ENCODE results near the gene GRM1.

The GRM1 gene

DNA sequence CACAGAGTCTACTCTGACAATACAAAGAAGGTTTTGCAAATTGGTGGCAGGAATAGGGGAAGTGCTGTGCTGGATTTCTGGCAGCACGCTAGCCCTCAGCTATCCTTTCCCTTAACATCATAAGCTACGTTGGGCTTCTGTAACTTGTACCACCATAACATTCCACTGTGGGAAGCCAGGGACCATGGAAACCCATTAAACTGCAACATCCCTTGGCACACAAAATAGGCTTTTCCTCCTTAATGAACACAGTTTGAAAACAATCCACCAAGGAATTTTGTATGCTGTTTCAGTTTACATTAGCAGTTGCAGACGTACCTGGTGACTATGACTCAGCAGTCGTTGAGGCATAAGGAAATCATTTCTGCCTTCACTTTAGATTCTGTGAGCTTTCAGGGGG is 310.9 kb downstream of the GRM1 start:
- DNase-seq, result no peak

DNA sequence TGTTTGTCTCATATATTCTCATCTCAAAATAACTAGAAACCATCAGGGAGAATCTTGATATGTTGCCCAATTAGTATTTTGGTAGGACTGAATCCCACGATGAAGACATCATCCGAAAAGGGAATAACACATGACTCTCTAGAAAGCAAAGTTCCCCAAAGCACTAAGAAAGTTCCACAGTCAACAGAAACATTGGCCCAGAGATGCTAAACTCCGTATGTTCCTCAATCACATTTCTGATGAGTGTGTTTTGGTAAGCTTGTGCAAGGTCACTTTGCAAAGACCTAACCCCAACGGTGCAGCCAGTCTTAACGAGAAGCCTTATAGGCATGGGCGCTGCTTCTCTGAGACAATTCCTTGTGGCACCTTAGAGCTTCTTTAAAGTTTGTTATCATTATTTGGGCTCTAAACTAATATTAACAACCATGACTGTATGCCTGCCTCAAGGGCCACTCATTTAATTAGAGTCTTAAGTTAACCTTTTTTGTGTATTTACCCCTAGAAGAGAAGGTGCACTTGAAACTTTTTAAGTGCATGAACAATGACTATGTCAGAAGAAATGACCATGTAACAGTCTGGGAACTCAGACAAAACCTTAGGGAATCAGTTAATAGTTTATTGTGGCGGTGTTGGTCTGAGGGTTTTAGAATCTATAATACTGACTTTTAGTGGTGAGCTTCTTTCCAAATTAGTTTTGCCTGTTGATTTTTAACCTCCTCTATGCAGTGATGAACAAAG is 312.8 kb downstream of the GRM1 start:
- DNase-seq, result no peak

DNA sequence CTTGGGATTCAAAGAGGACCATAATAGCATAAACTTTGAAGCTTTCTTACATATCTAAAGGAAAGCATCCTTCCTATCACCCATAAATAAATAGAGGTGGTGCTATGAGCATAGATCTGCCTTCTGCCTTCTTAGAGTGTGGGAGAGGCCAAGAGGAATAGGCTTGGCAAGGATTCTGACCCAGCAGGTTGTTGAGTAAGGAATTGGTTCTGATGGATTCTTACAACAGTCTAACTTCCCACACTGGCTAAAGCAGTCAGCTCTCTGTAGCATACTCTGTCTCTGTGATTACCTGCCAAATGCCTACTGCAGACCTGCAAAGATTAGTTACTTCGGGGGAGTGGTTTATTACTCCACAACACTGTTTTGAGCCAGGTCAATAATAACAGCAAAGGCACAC is 316.7 kb downstream of the GRM1 start:
- DNase-seq, result no peak

DNA sequence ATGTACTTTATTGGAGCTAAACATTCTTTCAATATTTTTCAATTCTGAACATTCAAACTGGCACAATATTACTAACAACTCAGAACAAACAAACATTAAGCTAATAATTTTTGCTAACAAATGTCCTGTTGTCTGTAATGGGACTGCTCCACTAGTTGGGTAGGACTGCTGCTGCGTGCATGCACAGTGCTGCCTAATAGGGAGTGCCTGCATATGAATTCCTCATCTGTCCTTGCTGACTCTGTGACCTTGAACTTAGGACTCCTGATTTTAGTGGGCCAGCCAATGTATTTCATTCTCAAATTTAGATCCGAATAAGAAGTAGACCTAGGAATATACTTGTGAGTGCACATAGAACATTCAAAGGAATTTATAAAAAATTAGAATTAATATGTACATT is 318.2 kb downstream of the GRM1 start:
- no peak for DNase-seq

DNA sequence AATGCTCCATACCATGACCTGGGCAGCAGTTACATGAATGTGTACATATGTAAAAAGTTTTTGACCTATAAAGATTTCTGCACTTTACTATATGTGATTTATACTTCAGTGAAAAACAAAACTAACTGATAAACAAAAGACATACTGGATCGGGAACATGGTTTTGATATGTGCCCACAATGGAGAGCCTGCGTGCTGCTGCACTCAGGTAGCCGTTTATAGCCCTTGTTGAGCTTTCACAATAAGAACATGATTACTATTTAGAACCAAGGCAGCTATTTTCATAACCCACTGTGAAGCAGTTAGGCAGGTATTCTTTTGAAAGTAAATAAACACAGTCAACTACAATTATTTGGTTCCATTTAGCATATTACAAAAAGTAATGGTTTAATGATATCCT is 318.8 kb downstream of the GRM1 start:
- no peak for DNase-seq

DNA sequence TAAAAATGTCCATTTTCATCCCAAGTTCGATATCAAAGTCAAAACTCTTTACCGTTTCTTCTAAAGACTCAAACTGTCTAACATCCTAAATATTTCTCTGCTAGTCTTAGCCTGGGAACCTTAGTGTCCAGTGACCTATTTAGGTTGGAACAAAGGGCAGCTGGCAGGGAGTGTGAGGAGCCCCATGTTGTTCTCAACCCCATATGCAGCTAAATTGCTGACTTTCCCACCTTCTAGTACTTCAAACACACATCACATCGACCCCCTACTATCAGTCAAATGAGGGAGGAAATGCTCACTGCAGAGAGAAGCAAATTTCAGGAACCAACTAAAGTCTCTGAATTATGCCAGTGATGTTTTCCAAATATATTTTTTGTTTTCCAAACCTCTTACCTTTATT is 322.2 kb downstream of the GRM1 start:
- DNase-seq, result no peak

DNA sequence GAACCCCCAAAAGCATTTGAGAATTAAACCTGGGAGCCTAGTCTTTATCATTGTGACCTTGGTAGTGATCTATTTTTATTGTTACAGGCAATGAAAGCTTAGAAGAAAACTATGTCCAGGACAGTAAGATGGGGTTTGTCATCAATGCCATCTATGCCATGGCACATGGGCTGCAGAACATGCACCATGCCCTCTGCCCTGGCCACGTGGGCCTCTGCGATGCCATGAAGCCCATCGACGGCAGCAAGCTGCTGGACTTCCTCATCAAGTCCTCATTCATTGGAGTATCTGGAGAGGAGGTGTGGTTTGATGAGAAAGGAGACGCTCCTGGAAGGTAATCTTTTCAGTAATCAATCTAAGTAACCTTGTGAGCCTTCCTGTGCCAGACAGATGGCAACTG is 323.3 kb downstream of the GRM1 start:
- no peak for DNase-seq

DNA sequence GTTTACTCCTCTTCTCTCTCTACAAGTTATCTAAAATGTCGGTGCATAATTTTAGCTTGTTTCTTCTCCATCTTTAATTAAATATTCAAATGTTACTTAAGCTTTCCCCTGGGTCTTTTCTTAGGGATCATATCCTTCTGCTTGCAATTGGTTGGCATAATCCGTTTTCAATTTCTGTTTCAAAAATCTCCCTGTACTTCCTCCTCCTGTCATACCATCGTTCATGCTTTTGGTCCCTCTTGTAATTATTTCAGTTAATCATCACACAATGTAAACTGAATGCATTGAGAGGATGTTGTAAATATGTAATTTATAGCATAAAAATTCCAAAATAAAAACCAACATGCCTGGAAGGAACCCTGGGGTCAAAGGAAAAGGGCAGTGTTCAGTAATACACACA is 325.6 kb downstream of the GRM1 start:
- DNase-seq, result no peak

DNA sequence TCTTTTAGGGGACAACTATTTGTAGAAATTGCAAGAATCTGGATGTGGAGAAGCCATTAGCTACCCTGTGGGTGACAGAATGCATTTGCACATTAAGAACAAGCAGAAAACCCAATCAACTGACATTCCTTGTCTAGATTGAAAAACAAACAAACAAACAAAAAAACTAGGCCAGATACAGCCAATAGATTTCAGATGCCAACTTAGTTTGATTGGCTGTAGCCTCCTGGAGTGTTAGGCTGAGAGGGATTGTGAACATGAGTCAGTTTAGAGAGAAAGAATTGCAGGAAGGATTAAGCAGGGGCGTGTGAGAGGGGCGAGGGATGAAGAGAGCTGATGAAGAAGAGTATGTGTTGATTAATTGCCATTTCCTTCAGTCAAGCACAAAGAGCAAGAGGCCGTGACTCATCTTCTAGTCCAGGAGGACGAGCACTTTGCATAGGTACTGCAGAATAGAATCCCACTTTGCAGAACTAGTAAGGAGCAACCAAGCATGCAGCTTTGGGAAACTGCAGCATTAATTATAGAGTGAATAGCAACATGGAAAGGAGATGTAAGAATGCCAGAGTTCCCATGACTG is 326.7 kb downstream of the GRM1 start:
- no peak for DNase-seq

DNA sequence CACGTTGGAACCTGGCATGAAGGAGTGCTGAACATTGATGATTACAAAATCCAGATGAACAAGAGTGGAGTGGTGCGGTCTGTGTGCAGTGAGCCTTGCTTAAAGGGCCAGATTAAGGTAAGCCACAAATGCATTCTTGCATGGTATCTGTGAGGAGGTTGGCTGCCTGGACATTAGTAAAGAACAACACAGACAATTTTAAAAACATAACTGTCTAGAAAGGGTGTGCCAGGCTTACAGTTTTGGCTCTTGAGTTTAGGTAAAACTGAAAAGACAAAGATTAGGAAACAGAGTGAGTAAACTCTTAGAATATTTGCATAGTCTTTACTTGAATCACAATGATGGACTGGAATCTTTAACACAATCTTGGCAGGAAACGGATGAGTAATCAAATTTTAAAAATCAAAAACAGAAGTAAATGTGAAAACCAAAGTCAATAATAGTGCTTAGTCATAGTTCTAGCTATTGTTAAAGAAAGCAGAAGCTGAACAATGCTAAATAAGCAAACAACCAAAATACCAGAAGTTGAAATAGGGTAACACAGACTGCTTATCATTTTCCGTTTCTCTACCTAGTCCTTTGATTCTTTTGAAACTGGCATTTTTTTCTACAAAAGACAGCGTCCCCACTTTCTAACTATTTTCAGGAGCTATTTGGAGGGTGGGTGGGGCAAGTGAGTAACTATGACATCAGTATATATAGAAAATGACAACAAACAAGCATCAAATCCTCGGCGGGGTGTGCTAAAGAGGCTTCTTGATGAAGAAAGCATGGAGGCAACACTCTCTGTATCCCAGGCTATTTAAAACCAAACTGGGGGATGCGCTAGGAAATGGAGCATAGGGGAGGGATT is 328.9 kb downstream of the GRM1 start:
- DNase-seq, result no peak

DNA sequence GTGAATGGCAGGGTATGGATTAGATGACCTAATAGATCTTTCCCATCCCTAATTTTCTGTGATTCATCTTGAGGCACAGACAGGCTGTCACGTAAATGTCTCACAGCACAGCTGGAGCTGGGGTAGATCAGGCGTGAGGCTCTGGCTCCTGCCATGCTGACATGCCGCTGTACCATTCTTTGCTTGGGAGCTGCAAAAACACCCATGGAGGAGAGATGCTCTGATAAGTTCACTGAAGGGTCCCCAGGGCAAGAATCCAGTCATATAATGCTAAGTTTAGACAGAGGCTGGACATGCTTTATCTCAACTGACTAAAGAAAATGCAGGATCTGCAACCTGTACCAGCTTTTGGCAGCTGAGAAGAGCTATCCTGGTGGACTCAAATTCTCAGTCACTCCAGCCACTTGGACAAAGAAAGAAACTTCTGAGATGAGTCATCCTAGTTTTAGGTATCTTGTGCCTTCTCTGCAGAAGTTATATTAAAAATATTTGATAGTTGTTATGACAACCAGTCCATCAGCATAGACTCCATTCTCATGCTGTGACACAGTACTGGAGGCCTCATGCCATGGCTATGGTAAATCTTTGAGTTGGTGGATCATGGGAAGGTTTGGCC is 329.7 kb downstream of the GRM1 start:
- DNase-seq, result no peak

DNA sequence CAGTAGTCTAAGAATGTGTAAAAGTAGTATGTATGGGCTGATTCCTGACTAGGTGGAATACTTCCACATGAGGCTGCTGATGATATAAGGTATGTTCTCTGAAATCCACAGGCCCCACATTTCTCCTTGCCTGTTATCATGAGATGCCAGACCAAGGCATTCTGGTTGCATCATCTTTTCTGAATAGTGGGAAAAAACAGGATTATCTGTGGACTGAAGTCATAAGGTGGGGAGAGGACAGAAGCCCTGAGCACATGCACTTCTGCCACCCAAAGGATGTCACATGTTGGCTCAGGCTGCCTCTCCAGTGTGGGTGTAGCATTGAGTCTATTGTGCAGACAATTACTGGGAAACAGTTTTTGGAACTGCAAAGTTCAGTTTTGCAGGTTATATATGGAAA is 330.3 kb downstream of the GRM1 start:
- DNase-seq, result no peak

DNA sequence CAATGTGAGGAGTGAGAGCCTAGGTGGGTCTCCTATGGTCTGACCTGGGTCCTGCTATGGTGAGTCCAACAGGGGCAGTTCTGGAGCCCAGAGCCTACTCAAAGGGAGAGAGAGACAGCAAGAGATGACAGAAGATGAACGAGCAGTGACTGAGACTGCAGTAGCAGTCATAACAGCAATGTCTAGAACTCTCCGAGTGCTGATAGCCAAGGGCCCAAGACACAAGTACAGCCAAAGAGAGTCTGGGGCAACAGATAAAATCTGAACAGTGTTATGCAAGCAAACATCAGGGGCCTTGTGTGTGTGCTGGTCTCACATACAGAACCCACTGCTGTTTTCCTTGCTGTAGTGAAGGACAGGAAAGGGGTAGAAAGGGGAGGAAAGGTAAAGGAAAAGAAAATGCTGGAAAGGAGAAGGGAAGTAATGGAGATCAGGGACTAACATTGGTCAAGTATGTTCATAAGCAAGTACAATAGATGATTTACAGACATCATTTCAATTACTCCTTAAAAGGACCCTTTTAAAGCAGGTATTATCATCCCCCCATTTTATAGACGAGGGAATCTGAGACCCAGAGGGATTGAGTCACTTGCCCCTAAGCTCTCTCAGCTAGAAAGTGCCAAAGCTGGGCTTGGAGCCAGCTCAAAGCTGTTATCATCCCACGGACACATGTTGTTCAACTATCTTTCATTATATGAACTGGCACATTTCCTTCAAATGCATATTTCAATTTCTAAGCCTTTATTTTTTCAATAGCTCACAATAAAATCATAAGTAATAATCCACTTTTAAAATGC is 332.5 kb downstream of the GRM1 start:
- no peak for DNase-seq

DNA sequence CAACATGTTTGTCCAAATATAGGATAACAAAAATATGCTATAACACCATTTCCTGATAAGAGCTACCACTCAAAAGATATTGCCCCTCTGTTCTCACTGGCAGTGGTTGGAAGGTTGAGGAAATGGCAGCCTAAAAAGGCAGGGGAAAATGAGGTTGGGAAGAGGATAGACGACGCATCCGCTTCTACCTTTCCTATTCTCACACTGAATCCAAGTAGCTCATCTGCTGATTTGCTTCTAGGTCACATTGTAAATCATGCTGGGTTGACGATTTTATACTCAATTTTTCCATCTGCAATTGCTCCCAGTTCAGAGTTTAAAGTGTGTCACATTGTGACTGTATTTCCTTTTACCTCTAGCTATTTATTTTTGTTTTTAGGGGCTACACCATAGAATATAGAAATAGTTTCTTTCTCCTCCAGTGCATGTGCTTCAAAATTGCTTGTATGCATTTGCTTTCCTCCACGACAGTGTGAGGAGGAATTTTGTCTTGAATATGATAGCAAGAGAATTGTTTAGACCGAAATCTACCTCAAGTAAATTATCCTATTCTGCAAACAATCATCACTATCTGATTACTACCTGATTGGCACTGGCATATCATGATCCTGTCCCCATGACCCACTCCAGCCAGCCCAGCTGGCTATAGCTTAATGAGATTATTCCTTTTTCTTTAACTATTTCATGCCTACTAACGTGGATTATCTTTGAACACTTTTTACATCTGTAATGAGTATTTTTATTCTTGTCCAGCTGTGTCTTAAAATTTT is 335.2 kb downstream of the GRM1 start:
- DNase-seq, result no peak

DNA sequence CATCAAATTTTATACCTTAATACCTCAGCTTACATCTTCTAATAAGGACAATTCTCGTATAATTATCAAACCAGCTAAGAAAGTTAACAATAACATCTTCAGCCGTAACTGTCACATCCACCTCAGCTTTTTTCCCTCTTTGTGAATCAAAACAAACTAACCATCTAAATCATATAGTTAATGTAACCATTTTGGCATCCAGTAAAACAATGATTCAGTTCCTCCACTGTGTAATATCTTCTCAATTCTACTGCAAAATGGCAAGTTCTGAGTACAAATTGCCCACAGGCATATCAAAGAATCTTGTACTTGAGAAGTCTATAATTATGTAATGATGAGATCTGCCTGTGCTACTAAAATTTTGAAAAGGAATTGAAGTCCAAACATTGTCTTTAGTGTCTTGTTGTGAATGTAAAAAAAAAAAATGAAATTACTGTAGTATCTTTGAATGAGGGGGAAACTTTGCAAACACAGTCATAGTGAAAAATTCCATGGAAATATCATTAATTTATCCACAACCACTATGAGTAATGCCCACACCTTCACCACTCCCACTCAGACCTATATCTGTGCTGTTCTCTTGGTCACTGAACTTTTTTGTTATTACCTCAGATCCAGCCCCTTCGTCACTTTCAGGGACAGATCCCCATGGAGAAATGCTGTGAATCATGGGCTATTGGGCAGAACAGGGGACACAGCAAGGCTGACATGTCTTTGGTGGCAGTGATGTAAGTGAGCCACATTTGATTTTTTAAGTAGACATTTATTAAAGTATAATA is 336.1 kb downstream of the GRM1 start:
- no peak for DNase-seq

DNA sequence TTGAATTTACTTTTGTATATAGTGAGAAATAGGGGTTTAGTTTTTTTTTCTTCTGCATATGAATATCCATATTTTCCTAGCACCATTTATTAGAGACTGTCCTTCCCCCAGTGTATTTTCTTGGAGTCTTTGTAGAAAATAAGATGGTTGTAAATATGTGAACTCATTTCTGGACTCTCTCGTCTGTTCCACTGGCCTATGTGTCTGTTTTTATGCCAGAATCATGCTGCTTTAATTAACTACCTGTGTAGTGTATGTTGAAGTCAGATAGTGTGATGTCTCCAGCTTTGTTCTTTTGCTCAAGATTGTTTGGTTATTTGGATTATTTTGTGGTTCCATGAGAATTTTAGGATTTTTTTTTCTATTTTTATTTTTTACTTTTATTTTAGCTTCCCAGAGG is 338.2 kb downstream of the GRM1 start:
- no peak for DNase-seq

DNA sequence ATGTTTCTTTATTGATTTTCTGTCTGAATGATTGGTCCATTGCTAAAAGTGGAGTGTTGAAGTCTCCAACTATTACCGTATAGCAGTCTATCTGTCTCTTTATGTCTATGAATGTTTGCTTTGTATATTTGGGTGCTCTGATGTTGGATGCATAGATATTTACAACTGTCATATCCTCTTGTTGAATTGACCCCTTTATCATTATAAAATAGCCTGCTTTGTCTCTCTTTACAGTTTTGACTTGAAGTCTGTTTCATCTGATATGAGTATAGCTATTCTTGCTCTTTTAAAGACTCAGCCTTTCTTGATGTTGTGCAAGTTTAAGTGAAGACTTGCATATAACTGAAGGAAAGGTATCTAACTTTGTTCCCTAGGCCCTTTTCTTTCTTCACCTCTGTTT is 341.0 kb downstream of the GRM1 start:
- no peak for DNase-seq

DNA sequence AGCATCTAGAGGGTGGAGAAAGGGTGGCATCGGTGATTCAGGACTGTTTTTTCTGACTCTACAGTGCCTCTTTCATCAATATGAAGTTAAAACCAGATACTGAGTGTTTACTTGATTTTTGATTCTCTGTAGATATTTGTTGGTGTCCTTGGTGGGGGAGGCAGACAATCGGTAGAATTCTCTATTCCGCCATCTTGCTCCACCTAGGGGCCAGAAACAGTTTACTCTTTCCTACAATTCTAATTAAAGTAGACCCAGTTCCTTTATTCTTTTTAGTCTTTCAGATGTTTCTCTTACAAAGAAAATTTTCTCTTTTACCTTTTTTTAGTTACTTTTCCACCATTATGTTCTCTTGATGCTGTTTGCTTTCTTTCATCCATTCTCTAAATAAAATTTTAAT is 352.6 kb downstream of the GRM1 start:
- no peak for DNase-seq

DNA sequence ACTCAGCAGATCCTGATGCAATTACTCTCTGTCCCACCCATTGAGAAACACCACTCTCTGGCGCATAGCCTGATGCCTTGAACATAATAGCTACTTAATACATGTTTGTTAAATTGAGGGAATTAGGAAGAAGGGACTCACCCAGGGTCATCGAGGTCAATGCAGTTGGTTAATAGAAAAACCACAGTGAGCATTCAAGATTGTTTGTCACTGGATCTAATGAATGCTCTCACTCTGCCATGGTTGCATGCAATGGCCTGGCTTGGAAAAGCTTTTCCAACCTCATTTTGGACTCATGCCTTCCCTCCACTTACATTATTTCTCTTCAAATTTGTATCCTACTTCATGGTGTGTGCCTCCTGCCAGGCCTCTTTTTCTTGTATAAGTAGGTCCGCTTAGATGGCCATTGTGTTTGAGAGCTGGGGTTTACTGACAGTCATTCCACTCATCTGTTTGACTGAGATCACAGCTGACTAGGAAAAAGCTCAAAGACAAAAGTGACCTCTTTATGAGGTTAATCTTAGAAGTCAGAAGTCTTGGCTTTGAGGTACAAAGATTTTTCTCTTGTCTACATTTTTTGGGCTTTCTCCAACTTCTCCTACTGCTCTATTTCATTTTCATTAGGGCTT is 360.0 kb downstream of the GRM1 start:
- DNase-seq, result no peak

DNA sequence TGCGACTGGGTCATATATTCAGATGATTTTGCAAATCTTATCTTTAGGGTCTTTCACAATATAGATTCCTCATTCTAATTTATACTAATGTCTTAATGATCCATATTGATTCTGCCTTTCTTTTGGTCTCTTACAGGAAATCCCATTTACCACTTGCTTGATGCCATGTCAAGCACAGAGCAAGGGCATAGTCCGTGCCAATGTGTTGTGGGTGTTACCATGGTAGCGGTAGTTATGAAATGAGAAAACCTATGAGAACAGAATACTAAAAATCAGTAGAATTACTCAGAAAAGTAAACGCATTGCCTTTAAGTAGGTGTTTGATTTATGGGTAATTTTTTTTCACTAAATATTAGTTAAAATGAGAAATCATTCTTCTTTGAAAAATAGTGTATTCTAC is 360.9 kb downstream of the GRM1 start:
- DNase-seq, result no peak

DNA sequence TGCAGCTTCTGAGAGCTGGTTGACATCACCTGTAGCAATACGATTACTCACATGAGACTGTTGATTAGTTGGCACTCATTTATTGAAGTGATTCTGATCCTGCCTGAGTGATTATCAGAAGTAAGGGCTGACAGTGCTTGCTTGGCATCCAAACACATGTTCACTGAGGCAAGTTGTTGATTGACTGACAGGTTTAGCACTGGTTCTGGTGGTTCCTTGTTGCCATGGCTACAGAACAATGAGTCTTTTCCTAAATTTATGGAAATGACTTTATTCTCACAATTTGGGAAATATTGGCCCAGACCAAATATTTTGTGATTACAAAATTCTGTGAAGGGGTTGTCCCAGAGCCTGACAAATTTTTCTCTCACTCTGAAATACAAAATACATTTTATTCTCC is 368.8 kb downstream of the GRM1 start:
- DNase-seq, result no peak
